GM12878 (cell line): ENCODE data around the gene AKR1B1. TPM values are rescaled to one million over a fixed set of nuclear protein-coding genes. Genes with fewer than 3 reads are reported as not detected.

Source experiments
- ASH2L ChIP-seq: fragments of 300-600, 200-600 bp; sonication (generic); IDR thresholded peaks from 2 replicates; pipeline ENCODE4 v1.6.1; 2017; ENCODE audit warnings: low read depth, mild to moderate bottlenecking, borderline replicate concordance
- CBFB ChIP-seq: IDR thresholded peaks from 2 replicates; pipeline ENCODE4 v1.6.1; 2016; ENCODE audit warnings: antibody characterized with exemption, low read depth
- FOXM1 ChIP-seq: IDR thresholded peaks from 2 replicates; pipeline ENCODE4 v1.6.1; 2012; ENCODE audit warnings: low read depth, mild to moderate bottlenecking, inconsistent platforms, low read length, moderate library complexity
- MTA3 ChIP-seq: IDR thresholded peaks from 2 replicates; pipeline ENCODE4 v1.6.1; 2012; ENCODE audit warnings: low read length, inconsistent platforms, borderline replicate concordance
- PAX8 ChIP-seq: fragments of 450-650 bp; IDR thresholded peaks from 2 replicates; pipeline ENCODE4 v1.6.1; 2017; ENCODE audit warnings: mild to moderate bottlenecking, moderate library complexity
- PKNOX1 ChIP-seq: fragments of 450-650 bp; IDR thresholded peaks from 2 replicates; pipeline ENCODE4 v1.6.1; 2016; ENCODE audit warnings: mild to moderate bottlenecking
- SMARCA5 ChIP-seq: fragments of 450-650 bp; IDR thresholded peaks from 2 replicates; pipeline ENCODE4 v1.6.1; 2017; ENCODE audit warnings: mild to moderate bottlenecking
- SPI1 ChIP-seq: IDR thresholded peaks from 2 replicates; pipeline ENCODE4 v1.6.1; 2011; ENCODE audit warnings: low read depth, mild to moderate bottlenecking, low read length, moderate library complexity, borderline replicate concordance; ENCODE audit not compliant: insufficient read depth
- STAT3 ChIP-seq: IDR thresholded peaks from 2 replicates; pipeline ENCODE4 v1.6.1; 2011; ENCODE audit warnings: low read depth, low read length, improper control_type of control experiment
- TCF12 ChIP-seq: IDR thresholded peaks from 2 replicates; pipeline ENCODE4 v1.6.1; 2011; ENCODE audit warnings: low read depth, mild to moderate bottlenecking, low read length
- YY1 ChIP-seq: IDR thresholded peaks from 2 replicates; pipeline ENCODE4 v1.6.1; 2011; ENCODE audit warnings: low read depth, mild to moderate bottlenecking, low read length
- polyA plus RNA-seq, 11 experiments: library from polyadenylated mRNA; depleted of rRNA in 4 of 11; unstranded in 6 of 11; stranded (reverse) in 5 of 11; fragments of >200 nt; fragmentation: Nextera tagmentation in 4 of 11; fragmentation: Illumina TruSeq in 1 of 11; extraction: Ambion mirVana in 4 of 11; extraction: Trizol in 1 of 11; gene quantifications; 1 replicate in 1 of 11; 2 replicates in 10 of 11; pipeline versions ENCODE4 v1.2.1 to v1.2.3, GENCODE V29; 2011 to 2016; ENCODE audit warnings: inconsistent platforms in 2 of 11, missing spikeins in 2 of 11, low read depth in 1 of 11
- total RNA-seq, 4 experiments: library from RNA; depleted of rRNA in 3 of 4; stranded (reverse); fragments of >200 nt in 3 of 4; fragmentation: Illumina TruSeq in 1 of 4; extraction: Trizol in 1 of 4; gene quantifications; 2 replicates each; pipeline versions ENCODE4 v1.2.1 to v1.2.3, GENCODE V29; 2013 to 2021
- TF ChIP-seq, protein P1 (sequence below): fragments of 450-650 bp; IDR thresholded peaks from 2 replicates; pipeline ENCODE4 v1.6.1; 2018; ENCODE audit warnings: borderline replicate concordance, mild to moderate bottlenecking; ENCODE audit not compliant: partially characterized antibody

The AKR1B1 gene
- total and polyA plus RNA-seq, 10 of the 15 experiments (the other 5 are each of a cell fraction or from before 2014, with no cell fraction given), result 40.4 to 252 (median 156) TPM

DNA sequence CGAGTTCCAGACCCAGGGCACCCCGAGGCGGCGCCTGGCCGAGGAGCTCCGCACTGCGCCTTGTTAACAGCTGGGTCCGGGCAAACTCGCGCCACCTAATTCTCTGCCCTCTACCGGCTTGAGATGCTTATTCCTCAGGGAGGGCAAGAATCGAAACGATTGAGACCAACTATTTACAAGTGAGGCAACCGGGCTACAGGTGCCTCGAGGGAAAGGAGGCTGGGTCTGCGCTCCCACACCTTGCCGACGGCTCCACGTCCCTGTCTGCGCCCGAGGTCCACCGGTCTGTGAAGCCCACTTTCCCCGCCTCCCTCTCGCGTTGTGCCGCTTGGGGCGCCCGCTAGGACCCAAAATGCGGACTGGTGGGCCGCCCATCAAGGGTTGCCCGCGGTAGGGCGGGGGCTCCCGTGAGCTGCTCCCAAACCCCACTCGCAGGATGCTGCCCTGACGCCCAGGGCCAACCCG, 527 bp downstream of the AKR1B1 start (continued):
- TF ChIP-seq, protein P1, sequence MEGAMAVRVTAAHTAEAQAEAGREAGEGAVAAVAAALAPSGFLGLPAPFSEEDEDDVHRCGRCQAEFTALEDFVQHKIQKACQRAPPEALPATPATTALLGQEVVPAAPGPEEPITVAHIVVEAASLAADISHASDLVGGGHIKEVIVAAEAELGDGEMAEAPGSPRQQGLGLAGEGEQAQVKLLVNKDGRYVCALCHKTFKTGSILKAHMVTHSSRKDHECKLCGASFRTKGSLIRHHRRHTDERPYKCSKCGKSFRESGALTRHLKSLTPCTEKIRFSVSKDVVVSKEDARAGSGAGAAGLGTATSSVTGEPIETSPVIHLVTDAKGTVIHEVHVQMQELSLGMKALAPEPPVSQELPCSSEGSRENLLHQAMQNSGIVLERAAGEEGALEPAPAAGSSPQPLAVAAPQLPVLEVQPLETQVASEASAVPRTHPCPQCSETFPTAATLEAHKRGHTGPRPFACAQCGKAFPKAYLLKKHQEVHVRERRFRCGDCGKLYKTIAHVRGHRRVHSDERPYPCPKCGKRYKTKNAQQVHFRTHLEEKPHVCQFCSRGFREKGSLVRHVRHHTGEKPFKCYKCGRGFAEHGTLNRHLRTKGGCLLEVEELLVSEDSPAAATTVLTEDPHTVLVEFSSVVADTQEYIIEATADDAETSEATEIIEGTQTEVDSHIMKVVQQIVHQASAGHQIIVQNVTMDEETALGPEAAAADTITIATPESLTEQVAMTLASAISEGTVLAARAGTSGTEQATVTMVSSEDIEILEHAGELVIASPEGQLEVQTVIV, result no peak
- TF ChIP-seq YY1 (peak; percentile 11; the same call in 1 of the 2 replicates), SMARCA5 (0 out of 2 replicates have a peak, but pooled peaks have one; percentile 58), FOXM1 (no peak), MTA3 (no peak), ASH2L (peak; percentile 83; the same call in 1 of the 2 replicates), STAT3 (no peak), TCF12 (no peak), SPI1 (no peak), CBFB (no peak), PKNOX1 (peak; percentile 70), PAX8 (no peak)
